HEK293T (cell line): ENCODE measurements around the gene FBXW8.

Experiments used
- L3MBTL2 ChIP-seq: fragments of 450-650 bp; conservative IDR thresholded peaks from 2 replicates; pipeline ENCODE4 v1.6.1; 2016; ENCODE audit warnings: mild to moderate bottlenecking
- SP1 ChIP-seq: fragments of 450-650 bp; IDR thresholded peaks from 2 replicates; pipeline ENCODE4 v1.6.1; 2017

- TF ChIP-seq SP1 (no peak), L3MBTL2 (no peak)
Observed at GRCh38 chr12:117002051-117002817, 91.5 kb downstream of the FBXW8 start.
